ENCODE results near the gene PATJ.
"Not testable (repeated sequence)": the region's sequence is repeated elsewhere in the genome, so short reads cannot be mapped to it uniquely, and the experiment has no call there.

Gene PATJ

DNA sequence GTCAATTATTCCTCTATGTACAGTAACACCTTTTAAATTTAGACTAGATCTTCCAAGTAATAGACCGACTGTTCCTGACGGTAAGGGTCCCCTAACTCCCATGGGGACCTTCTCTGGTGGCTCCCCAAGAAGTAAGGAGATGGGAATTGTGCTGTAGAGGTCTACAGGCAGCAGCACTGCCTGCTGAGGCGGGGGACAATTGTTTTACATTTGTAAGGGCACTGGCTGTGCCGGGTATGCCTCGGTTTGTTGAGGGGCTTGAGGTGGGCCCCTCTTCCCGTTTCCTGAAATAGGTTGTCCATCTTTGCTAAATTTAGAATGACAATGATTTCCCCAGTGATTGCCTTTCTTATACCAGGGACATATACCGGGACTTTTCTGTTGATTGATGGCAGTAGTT is 439.3 kb downstream of the PATJ start:
- no peak for DNase-seq

DNA sequence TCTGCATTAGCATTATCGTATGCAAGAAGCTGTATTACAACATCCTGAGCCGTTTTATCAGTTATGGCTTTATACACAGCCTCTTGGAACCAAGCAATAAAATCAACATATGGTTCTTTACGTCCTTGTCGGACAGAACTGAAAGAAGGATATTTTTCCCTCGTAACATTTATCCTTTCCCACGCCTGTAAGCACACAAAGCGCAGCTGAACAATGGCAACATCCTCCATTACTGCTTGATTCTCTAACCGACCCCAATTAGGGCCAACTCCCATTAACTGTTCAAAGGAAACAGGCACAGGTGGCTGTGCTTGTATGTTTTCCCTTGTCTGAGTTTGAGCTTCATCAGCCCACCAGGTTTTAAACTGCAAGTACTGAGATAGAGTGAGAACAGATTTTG is 439.9 kb downstream of the PATJ start:
- not testable (repeated sequence) for DNase-seq

DNA sequence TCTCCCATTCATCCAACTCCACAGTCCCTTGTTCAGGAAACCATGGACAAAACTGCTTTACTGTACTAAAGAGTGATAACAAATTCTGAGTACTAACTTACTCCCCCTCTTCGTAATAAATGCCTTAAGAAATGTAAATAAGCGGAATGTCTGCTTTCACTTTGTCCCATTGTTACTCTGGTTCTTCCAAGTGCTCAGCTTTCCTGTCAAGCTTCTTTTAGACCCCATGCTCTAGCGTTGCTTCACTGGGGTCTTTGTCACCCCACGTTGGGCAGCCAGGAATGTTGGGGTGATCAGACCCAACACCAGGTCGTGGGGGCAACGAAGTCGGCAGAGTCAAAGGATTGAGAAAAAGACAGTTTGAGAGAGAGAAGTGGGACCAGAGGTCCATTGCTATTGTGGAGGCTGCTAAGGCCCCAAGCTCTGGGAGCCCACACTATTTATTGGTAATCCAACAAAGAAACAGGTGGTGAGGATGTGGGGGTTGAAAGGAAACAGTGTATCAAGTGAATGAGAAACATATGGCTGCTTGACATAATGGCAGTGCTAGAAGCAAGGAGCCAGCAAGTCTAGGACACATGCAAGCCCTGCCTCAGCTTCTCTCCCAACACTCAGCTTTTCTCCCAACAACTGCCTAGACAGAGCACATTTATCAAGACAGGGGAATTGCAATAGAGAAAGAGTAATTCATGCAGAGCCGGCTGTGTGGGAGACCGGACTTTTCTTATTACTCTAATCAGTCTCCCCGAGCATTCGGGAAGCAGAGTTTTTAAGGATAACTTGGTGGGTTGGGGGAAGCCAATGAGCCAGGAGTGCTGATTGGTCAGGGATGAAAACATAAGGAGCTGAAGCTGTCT is 441.1 kb downstream of the PATJ start:
- DNase-seq = not testable (repeated sequence)

DNA sequence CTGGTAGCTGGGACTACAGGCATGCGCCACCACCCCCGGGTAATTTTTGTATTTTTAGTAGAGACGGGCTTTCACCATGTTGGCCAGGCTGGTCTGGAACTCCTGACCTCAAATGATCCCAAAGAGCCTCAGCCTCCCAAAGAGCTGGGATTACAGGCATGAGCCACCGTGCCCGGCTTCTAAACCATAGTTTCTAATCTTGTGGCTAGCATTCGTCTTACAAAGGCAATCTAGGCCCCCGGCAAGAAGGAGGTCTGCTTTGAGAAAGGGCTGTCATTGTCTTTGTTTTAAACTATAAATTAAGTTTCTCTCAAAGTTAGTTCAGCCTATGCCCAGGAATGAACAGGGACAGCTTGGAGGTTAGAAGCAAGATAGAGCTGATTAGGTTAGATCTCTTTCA is 442.1 kb downstream of the PATJ start:
- no peak for DNase-seq

DNA sequence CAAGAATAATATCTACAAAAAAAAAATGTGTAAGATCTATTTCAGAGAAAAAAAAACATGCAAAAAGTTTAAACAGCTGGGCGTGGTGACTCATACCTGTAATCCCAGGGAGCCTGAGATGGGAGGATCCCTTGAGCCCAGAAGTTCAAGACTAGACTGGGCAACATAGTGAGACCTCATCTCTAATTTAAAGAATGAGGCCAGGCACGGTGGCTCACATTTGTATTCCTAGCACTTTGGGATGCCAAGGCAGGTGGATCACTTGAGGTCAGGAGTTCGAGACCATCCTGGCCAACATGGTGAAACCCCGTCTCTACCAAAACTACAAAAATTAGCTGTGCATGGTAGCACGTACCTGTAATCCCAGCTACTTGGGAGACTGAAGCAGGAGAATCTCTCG is 443.0 kb downstream of the PATJ start:
- not testable (repeated sequence) for DNase-seq

DNA sequence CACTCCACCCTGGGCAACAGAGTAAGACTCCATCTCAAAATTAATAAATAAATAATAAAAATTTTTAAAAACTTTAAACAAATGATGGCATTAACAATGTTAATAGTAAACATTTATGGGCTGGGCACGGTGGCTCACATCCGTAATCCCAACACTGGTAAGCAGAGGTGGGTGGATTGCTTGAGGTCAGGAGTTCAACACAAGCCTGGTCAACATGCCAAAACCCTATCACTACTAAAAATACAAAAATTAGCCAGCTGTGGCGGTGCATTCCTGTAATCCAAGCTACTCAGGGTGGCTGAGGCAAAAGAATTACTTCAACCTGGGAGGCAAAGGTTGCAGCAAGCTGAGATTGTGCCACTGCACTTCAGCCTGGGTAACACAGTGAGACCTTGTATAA is 443.4 kb downstream of the PATJ start:
- no peak for DNase-seq

DNA sequence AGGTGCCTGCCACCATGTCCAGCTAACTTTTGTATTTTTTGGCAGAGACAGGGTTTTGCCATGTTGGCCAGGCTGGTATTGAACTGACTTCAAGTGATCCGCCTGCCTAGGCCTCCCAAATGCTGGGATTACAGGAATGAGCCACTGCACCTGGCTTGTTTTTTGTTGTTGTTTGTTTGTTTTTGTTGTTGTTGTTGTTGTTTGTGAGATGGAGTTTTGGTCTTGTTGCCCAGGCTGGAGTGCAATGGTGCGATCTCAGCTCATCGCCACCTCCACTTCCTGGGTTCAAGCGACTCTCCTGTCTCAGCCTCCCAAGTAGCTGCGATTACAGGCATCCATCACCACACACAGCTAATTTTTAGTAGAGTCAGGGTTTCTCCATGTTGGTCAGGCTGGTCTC is 445.3 kb downstream of the PATJ start:
- no peak for DNase-seq

DNA sequence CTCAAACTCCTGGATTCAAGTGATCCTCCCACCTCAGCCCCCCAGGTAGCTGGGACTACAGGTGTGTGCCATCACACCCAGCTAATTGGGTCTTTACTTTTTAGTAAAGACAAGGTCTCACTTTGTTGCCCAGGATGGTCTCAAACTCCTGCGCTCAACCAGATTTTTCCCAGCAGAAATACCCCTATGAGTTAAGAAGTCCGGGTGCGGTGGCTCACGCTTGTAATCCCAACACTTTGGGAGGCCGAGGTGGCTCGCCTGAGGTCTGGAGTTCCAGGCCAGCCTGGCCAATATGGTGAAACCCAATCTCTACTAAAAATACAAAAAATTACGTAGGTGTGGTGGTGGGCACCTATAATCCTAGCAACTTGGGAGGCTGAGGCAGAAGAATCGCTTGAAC is 445.8 kb downstream of the PATJ start:
- DNase-seq = no peak

DNA sequence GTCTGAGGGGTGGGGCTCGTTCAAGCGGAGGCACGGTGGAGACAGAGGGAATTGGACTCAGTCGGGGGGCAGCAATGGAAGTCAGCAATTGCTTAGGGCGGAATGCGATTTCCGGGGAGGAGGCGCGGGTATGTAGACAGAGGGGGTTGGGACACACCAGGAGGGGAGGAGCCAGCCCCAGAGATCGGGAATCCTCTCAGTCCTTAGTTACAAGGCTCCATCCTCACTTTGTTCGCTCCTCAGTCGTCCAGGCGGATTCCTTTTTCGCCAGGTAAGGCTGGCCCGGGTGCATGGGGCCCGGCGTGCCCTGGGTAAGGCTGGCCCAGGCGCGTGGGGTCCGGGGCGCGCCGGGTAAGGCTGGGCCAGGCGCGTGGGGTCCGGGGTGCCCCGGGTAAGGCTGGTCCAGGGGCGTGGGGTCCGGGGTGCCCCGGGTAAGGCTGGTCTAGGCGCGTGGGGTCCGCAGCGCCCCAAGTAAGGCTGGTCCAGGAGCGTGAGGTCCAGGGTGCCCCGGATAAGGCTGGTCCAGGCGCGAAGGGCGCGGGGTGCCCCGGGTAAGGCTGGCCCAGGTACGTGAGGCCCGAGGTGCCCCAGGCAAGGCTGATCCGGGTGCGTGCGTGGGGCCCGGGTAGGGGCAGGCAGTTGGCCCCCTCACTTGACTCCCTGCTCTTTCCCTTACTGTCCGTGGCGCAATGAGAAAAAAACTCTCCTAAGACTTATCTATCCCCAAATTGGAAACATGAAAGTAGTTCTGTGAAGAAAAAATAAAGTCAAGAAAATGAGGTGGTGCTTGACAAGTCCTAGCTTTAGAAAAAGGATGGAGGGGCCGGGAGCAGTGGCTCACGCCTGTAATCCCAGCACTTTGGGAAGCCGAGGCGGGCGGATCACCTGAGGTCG is 452.6 kb downstream of the PATJ start, which contains the start of gene L1TD1:
TSS of gene L1TD1 (plus strand) at position 199 of the 894 bp plus-strand sequence. CDS start 11,780 bp downstream, outside the sequence.
- no peak for DNase-seq

DNA sequence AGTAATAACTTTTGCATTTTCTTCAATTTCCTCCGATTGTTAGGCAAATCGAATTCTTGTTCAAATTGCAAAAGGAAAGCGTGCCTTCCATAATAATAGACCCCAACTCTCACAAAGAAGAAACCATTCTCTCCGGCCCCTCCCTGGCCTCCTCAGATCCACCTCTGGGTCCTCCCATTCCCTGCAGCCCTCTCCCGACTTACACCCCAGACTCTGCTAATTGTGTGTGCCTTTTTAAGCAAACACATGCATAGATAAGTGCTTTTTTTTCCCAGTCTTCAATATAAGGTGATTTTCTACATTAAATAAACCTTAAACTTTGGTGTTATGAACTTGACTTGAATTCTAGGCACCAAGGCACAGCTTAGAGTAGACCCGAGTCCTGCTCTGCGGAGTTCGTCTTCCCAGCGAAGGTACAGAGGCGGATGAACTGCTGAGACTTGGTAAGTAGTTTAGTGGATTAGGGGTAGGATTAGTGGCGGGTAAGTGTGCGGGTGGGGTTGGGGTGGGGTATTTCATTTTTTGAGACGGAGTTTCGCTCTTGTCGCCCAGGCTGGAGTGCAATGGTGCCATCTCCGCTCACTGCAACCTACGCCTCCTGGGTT is 453.9 kb downstream of the PATJ start:
- DNase-seq = no peak

DNA sequence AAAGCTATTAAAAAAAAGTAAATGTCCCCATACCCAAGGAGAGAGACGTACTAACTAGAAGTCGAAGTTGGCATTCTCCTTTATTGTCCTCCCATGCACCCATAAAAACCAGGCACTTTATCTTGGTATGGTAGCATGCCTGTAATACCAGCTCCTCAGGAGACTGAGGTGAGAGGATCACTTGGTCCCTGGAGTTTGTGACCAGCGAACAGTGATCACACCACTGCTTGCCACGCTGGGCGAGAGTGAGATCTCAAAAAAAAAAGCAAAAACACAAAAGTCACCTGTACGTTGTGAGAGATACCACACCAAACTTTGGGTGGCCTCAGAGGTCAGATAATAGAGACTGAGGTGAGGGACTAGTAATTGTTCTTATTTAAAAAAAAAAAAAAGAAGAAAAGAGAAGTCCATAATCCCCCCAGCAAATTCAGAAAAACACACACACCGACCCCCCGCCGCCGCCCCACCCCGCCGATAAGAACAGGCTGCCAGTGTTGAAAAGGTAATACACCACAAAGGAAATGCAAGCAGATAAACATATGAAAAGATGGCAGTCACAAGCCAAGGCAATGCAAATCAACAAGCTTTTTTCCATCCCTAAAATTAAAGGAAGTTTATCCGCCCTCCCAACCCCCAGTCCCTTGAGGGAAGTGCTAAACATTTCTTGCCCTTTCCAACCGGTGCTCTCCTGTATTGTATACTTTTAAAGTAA is 455.9 kb downstream of the PATJ start:
- DNase-seq = no peak

DNA sequence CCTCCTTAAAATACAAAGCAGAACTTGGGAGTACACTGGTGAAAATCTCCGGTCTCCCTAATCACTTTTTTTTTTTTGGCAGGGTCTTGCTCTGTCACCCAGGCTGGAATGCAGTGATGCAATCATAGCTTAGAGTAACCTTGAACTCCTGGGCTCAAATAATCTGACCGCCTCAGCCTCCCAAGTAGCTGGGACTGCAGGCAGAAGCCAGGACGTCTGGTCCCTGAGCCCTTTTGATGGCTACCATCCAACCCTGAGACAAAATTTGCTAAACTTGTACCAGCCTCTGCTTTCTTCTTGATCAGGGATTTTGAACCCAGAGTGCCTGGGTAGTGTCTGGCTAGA is 456.5 kb downstream of the PATJ start:
- DNase-seq = no peak

DNA sequence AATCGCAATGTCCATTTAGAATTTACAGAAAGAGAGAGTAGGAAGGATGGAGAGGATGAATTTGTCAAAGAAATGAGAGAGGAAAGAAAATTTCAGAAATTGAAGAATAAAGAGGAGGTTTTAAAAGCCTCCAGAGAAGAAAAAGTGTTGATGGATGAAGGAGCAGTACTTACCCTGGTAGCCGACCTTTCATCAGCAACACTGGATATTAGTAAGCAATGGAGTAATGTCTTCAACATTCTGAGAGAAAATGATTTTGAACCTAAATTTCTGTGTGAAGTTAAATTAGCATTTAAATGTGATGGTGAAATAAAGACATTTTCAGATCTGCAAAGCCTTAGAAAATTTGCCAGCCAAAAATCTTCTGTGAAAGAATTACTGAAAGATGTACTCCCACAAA is 464.9 kb downstream of the PATJ start:
- DNase-seq = no peak

DNA sequence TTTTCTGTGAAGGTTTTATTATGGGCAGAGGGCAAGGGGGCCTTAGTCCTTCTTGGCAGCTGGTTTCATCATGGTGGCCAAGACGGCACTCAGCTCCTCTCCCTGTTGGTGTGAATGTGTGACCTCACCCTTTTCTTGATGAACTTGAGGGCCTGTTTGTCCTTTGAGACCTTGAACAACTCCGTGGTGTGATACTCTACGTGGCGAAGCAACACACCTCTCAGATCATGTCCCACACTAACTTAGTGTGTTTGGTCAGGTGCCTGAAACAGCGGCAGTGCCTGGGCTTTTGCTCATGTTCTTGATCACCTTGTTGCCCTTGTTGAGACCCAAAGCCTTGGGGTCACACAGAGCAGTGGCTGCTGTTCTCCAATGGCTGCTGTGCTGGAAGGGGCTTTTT is 465.8 kb downstream of the PATJ start:
- DNase-seq = no peak

DNA sequence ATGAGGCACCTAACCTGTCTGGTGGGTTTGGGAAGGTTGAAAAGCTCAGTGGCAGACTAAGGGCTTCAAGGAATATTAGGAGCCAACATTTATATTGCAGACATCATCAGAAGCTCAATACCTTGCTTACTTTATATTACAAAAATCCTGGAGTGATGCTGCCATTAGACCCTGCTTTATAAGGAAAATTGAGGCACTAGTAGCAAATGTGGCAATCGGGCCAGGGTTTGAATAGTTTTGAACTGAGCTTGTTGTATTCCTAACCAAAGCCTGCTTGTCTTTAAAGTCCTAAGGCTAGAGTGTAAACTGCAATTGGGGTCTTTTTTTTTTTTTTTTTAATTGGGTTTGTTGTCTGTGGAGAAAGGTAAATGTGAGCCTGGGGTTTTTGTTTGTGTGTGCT is 466.7 kb downstream of the PATJ start:
- DNase-seq = no peak

DNA sequence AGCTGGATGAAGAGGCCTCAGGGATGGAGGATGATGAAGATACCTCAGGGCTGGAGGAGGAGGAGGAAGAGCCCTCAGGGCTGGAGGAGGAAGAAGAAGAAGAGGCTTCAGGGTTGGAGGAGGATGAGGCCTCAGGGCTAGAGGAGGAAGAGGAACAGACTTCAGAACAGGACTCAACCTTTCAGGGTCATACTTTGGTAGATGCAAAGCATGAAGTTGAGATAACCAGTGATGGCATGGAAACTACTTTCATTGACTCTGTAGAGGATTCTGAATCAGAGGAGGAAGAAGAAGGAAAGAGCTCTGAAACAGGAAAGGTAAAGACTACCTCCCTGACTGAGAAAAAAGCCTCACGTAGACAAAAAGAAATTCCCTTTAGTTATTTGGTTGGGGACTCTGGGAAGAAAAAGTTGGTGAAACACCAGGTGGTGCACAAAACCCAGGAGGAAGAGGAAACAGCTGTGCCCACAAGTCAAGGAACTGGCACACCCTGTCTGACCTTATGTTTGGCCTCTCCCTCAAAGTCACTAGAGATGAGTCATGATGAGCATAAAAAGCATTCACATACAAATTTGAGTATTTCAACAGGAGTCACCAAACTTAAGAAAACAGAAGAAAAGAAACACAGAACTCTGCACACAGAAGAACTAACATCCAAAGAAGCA is 467.8 kb downstream of the PATJ start:
- no peak for DNase-seq

DNA sequence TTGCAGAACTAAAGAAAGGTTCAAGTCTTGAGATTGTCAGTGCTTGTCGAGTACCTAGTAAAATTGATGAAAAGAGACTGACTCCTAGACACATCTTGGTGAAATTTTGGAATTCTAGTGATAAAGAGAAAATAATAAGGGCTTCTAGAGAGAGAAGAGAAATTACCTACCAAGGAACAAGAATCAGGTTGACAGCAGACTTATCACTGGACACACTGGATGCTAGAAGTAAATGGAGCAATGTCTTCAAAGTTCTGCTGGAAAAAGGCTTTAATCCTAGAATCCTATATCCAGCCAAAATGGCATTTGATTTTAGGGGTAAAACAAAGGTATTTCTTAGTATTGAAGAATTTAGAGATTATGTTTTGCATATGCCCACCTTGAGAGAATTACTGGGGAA is 468.7 kb downstream of the PATJ start:
- no peak for DNase-seq

DNA sequence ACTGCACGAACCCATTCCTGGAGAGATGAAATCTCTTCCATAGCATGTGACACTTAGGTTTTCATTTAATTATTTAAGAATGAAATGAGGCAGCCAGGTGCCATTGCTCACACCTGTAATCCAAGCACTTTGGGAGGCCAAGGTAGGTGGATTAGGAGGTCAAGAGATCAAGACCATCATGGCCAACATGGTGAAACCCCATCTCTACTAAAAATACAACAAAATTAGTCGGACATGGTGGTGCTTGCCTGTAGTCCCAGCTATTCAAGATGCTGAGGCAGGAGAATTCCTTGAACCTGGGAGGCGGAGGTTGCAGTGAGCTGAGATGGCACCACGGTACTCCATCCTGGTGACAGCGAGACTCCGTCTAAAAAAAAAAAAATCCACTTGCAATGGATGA is 470.1 kb downstream of the PATJ start:
- no peak for DNase-seq

DNA sequence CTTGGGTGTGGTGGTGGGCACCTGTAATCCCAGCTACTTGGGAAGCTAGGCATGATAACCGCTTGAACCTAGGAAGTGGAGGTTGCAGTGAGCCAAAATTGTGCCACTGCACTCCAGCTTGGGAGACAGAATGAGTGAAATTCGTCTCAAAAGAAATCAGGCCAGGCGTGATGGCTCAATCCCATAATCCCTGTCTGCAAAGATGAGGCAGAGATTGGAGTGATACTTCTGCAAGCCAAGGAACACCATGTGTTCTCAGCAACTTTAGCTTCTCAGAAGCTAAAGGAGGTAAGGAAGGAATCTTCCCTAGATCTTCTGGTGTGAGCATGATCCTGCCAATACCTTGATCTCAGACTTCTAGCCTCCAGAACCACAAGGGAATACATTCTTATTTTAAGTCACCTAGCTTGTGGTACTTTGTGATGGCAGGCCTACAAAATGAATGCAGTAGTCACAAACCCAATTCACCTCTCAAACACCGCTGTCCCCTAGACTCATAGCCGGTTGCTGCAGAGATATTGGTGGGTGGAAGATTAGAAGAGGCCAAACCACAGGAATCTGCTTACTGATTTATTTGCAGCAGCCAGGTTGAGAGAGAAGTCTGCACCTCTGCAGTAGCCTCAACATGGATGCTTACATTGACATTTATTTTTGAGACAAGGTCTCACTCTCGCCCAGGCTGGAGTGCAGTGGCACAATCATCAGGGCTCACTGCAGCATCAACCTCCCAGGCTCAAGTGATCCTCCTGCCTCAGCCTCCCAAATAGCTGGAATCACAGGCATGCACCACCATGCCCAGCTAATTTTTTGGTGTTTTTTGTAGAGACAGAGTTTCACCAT is 471.0 kb downstream of the PATJ start:
- DNase-seq = no peak

DNA sequence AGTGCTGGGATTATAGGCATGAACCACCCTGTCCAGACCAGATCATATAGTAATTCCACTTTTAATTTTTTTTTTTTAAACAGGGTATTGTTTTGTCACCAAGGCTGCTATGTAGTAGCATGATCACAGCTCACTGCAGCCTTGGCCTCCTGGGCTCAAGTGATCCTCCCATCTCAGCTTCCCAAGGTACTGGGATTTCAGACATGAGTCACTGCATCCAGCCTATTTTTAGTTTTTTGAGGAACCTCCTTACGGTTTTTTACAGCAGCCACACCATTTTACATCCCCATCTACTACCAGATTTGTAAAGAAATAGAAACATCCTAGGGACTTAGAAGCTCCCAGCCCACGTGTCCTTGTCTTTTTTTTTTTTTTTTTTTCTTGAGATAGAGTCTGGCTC is 476.3 kb downstream of the PATJ start:
- DNase-seq = no peak

DNA sequence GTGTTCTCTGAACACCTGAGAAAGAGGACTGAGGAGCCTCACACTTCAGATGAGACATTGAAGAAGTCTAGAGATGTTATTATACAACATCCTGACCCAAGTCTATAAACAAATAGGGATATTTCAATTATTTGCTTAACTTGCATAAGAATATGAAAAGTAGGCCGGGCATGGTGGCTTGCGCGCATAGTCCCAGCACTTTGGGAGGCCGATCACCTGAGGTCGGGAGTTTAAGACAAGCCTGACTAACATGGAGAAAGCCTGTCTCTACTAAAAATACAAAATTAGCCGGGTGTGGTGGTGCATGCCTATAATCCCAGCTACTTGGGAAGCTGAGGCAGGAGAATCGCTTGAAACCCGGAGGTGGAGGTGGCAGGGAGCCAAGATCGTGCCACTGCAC is 478.2 kb downstream of the PATJ start:
- DNase-seq = not testable (repeated sequence)

Data from activated CD4-positive, alpha-beta T cell treated with anti-CD3 and anti-CD28 coated beads, Interleukin-10, Interleukin-2, amounts not matched to agents 100 ng/mL and 50 ng/mL, durations not matched to agents 16 hours and 8 hours (primary cell).